GM12878 (cell line): ENCODE data around the gene LTN1. TPM values are rescaled to one million over a fixed set of nuclear protein-coding genes. Genes with fewer than 3 reads are reported as not detected.

ENCODE experiments used
- ATAC-seq: fragments of 200-7000 bp; cut with Tn5 transposase; 3 replicates; pipeline ENCODE4 v1.9.1; 2020; ENCODE audit warnings: mild to moderate bottlenecking, moderate library complexity
- BruUV-seq: library from RNA; stranded (reverse); fragments of 400-500 nt; replicated peaks from 2 replicates; lab custom pipeline; 2021; lab: Mats Ljungman, UMichigan
- CTCF ChIA-PET: fragments of 300-600 bp; sonication (Branson Sonifier 250); formaldehyde crosslinking; extraction: SDS; loops from one replicate; lab custom pipeline; 2021; ENCODE audit warnings: inconsistent platforms; lab: Yijun Ruan, JAX
- POLR2A ChIA-PET: fragments of 350-600 bp; formaldehyde crosslinking; extraction: SDS; loops from one replicate; lab custom pipeline; 2021; ENCODE audit warnings: inconsistent platforms; lab: Charles Lee
- RAD21 ChIA-PET: fragments of 300-600 bp; sonication (Branson Sonifier 250); formaldehyde crosslinking; loops from one replicate; lab custom pipeline; 2023; ENCODE audit warnings: antibody characterized with exemption; ENCODE audit not compliant: unreplicated experiment; lab: Charles Lee
- SMC1A ChIA-PET: fragments of 300-600 bp; sonication (Branson Sonifier 250); formaldehyde crosslinking; loops from one replicate; lab custom pipeline; 2023; ENCODE audit not compliant: unreplicated experiment, uncharacterized antibody; lab: Charles Lee
- DNase-seq: peaks from one replicate; pipeline ENCODE4 v3.0.0-alpha.2; 2011; ENCODE audit warnings: low read depth, low spot score
- FAIRE-seq: peaks from 3 replicates; lab custom pipeline; 2011; peaks lifted over from hg19 to GRCh38; lab: Jason Lieb, UNC
- H2AFZ ChIP-seq: 2 replicates; pipeline ENCODE4 v1.6.0; 2011; ENCODE audit warnings: low read depth, low read length, control low read depth; ENCODE audit not compliant: control insufficient read depth
- H3K27ac ChIP-seq: 2 replicates; pipeline ENCODE4 v1.5.1; 2011; ENCODE audit warnings: control low read depth; ENCODE audit not compliant: control insufficient read depth, insufficient read depth
- H3K27me3 ChIP-seq, 2 experiments: replicated peaks in 1 of 2; 2 replicates each; pipeline versions ENCODE4 v1.6.0 to v1.6.1; 2011; ENCODE audit warnings: low read length in 1 of 2; ENCODE audit not compliant: control insufficient read depth in 2 of 2, insufficient read depth in 2 of 2
- H3K36me3 ChIP-seq, 2 experiments: 2 replicates each; pipeline ENCODE4 v1.5.1; 2011; ENCODE audit warnings: low read length in 1 of 2; ENCODE audit not compliant: control insufficient read depth in 2 of 2, insufficient read depth in 2 of 2
- H3K4me1 ChIP-seq: 2 replicates; pipeline ENCODE4 v1.6.1; 2011; ENCODE audit warnings: mild to moderate bottlenecking, low read length, moderate library complexity, mixed read lengths; ENCODE audit not compliant: control insufficient read depth, insufficient read depth
- H3K4me2 ChIP-seq: 2 replicates; pipeline ENCODE4 v1.6.0; 2011; ENCODE audit warnings: control low read depth; ENCODE audit not compliant: control insufficient read depth, insufficient read depth
- H3K4me3 ChIP-seq: fragments of 200-600 bp; sonication (generic); 2 replicates; pipeline ENCODE4 v1.5.1; 2016
- H3K79me2 ChIP-seq: 2 replicates; pipeline ENCODE4 v1.6.0; 2011; ENCODE audit warnings: low read length; ENCODE audit not compliant: control insufficient read depth, insufficient read depth
- H3K9ac ChIP-seq: 2 replicates; pipeline ENCODE4 v1.8.0; 2011; ENCODE audit warnings: low read length, control low read depth, mixed read lengths; ENCODE audit not compliant: control insufficient read depth, insufficient read depth
- H3K9me3 ChIP-seq: replicated peaks from 3 replicates; pipeline ENCODE4 v1.5.1; 2011; ENCODE audit warnings: mild to moderate bottlenecking, low read length; ENCODE audit not compliant: control insufficient read depth, insufficient read depth
- H4K20me1 ChIP-seq: 2 replicates; pipeline ENCODE4 v1.6.0; 2011; ENCODE audit not compliant: control insufficient read depth, insufficient read depth
- CHD4 ChIP-seq: fragments of 200-600 bp; sonication (generic); IDR thresholded peaks from 2 replicates; pipeline ENCODE4 v1.6.1; 2016; ENCODE audit warnings: mild to moderate bottlenecking
- GATAD2B ChIP-seq: fragments of 450-650 bp; conservative IDR thresholded peaks from 2 replicates; pipeline ENCODE4 v1.6.1; 2017; ENCODE audit warnings: low read depth, mild to moderate bottlenecking, moderate library complexity
- HCFC1 ChIP-seq: fragments of 150-350 bp; IDR thresholded peaks from 2 replicates; pipeline ENCODE4 v1.6.1; 2014; ENCODE audit warnings: low read length
- IKZF2 ChIP-seq, 2 experiments: fragments of 450-650 bp; IDR thresholded peaks; 2 replicates each; pipeline ENCODE4 v1.6.1; 2017; ENCODE audit warnings: mild to moderate bottlenecking in 2 of 2, moderate library complexity in 2 of 2
- PAX8 ChIP-seq: fragments of 450-650 bp; IDR thresholded peaks from 2 replicates; pipeline ENCODE4 v1.6.1; 2017; ENCODE audit warnings: mild to moderate bottlenecking, moderate library complexity
- POU2F2 ChIP-seq: IDR thresholded peaks from 3 replicates; pipeline ENCODE4 v1.6.1; 2011; ENCODE audit warnings: low read depth, mild to moderate bottlenecking, low read length, borderline replicate concordance
- RBBP5 ChIP-seq: fragments of 200-600 bp; sonication (generic); conservative IDR thresholded peaks from 2 replicates; pipeline ENCODE4 v1.6.1; 2016
- STAT1 ChIP-seq: fragments of 450-650 bp; conservative IDR thresholded peaks from 2 replicates; pipeline ENCODE4 v1.6.1; 2014; ENCODE audit warnings: antibody characterized with exemption, mild to moderate bottlenecking
- ZSCAN29 ChIP-seq: fragments of 450-650 bp; IDR thresholded peaks from 2 replicates; pipeline ENCODE4 v1.6.1; 2017; ENCODE audit warnings: mild to moderate bottlenecking, moderate library complexity
- WGBS: methylation state at CpG from one replicate; pipeline ENCODE4 v1.1.6; 2016; ENCODE audit warnings: low lambda C conversion rate; ENCODE audit not compliant: insufficient replicate concordance, insufficient coverage; ENCODE audit errors: missing lambda C conversion rate; 5-methylcytosine and 5-hydroxymethylcytosine counted together
- in situ Hi-C: fragments of 300-500 bp; cut with MboI; formaldehyde crosslinking; loops from 9 replicates; pipeline ENCODE4 v1.14.3; 2018; ENCODE audit warnings: mixed read lengths
- intact Hi-C: fragments of 100-400 bp; cut with micrococcal nuclease; formaldehyde crosslinking; loops from one replicate; pipeline ENCODE4 v1.14.2; 2022; ENCODE audit not compliant: unreplicated experiment
- polyA plus RNA-seq, 11 experiments: library from polyadenylated mRNA; depleted of rRNA in 4 of 11; unstranded in 6 of 11; stranded (reverse) in 5 of 11; fragments of >200 nt; fragmentation: Nextera tagmentation in 4 of 11; fragmentation: Illumina TruSeq in 1 of 11; extraction: Ambion mirVana in 4 of 11; extraction: Trizol in 1 of 11; gene quantifications; 1 replicate in 1 of 11; 2 replicates in 10 of 11; pipeline versions ENCODE4 v1.2.1 to v1.2.3, GENCODE V29; 2011 to 2016; ENCODE audit warnings: inconsistent platforms in 2 of 11, missing spikeins in 2 of 11, low read depth in 1 of 11
- total RNA-seq, 4 experiments: library from RNA; depleted of rRNA in 3 of 4; stranded (reverse); fragments of >200 nt in 3 of 4; fragmentation: Illumina TruSeq in 1 of 4; extraction: Trizol in 1 of 4; gene quantifications; 2 replicates each; pipeline versions ENCODE4 v1.2.1 to v1.2.3, GENCODE V29; 2013 to 2021
- TF ChIP-seq, protein P1 (sequence below): fragments of 150-350 bp; IDR thresholded peaks from 2 replicates; pipeline ENCODE4 v1.6.1; 2014; ENCODE audit warnings: mild to moderate bottlenecking, low read depth, low read length
- TF ChIP-seq, protein P2 (sequence below): fragments of 450-650 bp; IDR thresholded peaks from 2 replicates; pipeline ENCODE4 v1.6.1; 2017; ENCODE audit warnings: antibody characterized with exemption, mild to moderate bottlenecking, moderate library complexity
- TF ChIP-seq, protein P3 (sequence below): IDR thresholded peaks from 2 replicates; pipeline ENCODE4 v1.6.1; 2012; ENCODE audit warnings: mild to moderate bottlenecking, low read depth, low read length
- TF ChIP-seq, protein P4 (sequence below): fragments of 150-350 bp; IDR thresholded peaks from 2 replicates; pipeline ENCODE4 v1.6.1; 2016; ENCODE audit warnings: low read depth, low read length

Gene LTN1
- total and polyA plus RNA-seq, 10 of the 15 experiments (the other 5 are each of a cell fraction or from before 2014, with no cell fraction given) = 3.5 to 17.3 (median 12.3) TPM

DNA sequence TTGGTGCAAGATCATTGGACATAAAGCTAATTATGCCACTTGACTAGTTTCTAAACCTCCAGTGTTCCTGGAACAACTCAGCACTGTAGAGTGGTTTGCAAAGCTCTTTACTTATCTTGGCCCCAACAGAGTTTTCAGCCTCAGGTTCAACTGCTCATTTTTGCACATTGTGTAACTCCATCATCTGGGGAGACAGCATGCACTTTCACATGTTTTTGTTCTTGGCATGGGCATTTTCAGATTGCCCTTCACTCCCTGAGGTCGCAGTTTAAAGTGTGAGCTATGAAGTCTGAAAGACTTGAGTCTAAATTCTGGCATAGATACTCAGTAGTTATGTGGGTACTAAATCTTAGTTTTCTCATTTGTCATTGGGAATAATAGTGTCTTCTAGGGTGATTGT is 36.8 kb upstream of the LTN1 start:
- no peak for FAIRE-seq
- no peak overlapping the region for H3K4me3 ChIP-seq
- ChIA-PET RAD21 (no interaction called here), POLR2A (interaction anchor here (0.6 to 0.7 kb wide), 2 partner anchors 8 to 90 kb away, joined by 3 read pairs; no protein-coding TSS in a partner anchor), SMC1A (interaction anchor here (0.7 to 2.3 kb wide), 5 partner anchors 10 to 53 kb away, joined by 3 to 5 read pairs (median 3); no protein-coding TSS in a partner anchor), CTCF (interaction anchor here (0.7 to 1.3 kb wide), 3 partner anchors 12 to 41 kb away, joined by 3 read pairs; no protein-coding TSS in a partner anchor)
- H3K27me3 ChIP-seq = no peaks in the 10 kb centered on the region
- H3K79me2 ChIP-seq = peaks cover 41% of the 10 kb centered on the region
- H2AFZ ChIP-seq = no peak overlapping the region
- intact Hi-C loops (no loop called here), in situ Hi-C loops (no loop called here)
- peaks cover 5 to 32% of the 10 kb centered on the region in 2 experiments for H3K36me3 ChIP-seq
- 0% methylated on average over 1 of the region's 1 CpG for WGBS
- H3K4me2 ChIP-seq = no peak overlapping the region
- H3K27ac ChIP-seq = no peak overlapping the region
- H3K4me1 ChIP-seq = no peaks in the 10 kb centered on the region
- BruUV-seq = no TSS peak
- H4K20me1 ChIP-seq = no peaks in the 10 kb centered on the region
- no peak for DNase-seq
- TF ChIP-seq PAX8 (no peak), GATAD2B (no peak), POU2F2 (no peak), RBBP5 (no peak), HCFC1 (no peak), STAT1 (no peak), ZSCAN29 (no peak), CHD4 (no peak), IKZF2 (IDR thresholded peaks at IDR 0.05) (no peak)
- TF ChIP-seq, protein P1, sequence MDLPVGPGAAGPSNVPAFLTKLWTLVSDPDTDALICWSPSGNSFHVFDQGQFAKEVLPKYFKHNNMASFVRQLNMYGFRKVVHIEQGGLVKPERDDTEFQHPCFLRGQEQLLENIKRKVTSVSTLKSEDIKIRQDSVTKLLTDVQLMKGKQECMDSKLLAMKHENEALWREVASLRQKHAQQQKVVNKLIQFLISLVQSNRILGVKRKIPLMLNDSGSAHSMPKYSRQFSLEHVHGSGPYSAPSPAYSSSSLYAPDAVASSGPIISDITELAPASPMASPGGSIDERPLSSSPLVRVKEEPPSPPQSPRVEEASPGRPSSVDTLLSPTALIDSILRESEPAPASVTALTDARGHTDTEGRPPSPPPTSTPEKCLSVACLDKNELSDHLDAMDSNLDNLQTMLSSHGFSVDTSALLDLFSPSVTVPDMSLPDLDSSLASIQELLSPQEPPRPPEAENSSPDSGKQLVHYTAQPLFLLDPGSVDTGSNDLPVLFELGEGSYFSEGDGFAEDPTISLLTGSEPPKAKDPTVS = no peak
- TF ChIP-seq, protein P2, sequence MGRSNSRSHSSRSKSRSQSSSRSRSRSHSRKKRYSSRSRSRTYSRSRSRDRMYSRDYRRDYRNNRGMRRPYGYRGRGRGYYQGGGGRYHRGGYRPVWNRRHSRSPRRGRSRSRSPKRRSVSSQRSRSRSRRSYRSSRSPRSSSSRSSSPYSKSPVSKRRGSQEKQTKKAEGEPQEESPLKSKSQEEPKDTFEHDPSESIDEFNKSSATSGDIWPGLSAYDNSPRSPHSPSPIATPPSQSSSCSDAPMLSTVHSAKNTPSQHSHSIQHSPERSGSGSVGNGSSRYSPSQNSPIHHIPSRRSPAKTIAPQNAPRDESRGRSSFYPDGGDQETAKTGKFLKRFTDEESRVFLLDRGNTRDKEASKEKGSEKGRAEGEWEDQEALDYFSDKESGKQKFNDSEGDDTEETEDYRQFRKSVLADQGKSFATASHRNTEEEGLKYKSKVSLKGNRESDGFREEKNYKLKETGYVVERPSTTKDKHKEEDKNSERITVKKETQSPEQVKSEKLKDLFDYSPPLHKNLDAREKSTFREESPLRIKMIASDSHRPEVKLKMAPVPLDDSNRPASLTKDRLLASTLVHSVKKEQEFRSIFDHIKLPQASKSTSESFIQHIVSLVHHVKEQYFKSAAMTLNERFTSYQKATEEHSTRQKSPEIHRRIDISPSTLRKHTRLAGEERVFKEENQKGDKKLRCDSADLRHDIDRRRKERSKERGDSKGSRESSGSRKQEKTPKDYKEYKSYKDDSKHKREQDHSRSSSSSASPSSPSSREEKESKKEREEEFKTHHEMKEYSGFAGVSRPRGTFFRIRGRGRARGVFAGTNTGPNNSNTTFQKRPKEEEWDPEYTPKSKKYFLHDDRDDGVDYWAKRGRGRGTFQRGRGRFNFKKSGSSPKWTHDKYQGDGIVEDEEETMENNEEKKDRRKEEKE = no peak
- TF ChIP-seq, protein P3, sequence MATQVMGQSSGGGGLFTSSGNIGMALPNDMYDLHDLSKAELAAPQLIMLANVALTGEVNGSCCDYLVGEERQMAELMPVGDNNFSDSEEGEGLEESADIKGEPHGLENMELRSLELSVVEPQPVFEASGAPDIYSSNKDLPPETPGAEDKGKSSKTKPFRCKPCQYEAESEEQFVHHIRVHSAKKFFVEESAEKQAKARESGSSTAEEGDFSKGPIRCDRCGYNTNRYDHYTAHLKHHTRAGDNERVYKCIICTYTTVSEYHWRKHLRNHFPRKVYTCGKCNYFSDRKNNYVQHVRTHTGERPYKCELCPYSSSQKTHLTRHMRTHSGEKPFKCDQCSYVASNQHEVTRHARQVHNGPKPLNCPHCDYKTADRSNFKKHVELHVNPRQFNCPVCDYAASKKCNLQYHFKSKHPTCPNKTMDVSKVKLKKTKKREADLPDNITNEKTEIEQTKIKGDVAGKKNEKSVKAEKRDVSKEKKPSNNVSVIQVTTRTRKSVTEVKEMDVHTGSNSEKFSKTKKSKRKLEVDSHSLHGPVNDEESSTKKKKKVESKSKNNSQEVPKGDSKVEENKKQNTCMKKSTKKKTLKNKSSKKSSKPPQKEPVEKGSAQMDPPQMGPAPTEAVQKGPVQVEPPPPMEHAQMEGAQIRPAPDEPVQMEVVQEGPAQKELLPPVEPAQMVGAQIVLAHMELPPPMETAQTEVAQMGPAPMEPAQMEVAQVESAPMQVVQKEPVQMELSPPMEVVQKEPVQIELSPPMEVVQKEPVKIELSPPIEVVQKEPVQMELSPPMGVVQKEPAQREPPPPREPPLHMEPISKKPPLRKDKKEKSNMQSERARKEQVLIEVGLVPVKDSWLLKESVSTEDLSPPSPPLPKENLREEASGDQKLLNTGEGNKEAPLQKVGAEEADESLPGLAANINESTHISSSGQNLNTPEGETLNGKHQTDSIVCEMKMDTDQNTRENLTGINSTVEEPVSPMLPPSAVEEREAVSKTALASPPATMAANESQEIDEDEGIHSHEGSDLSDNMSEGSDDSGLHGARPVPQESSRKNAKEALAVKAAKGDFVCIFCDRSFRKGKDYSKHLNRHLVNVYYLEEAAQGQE = no peak
- TF ChIP-seq, protein P4, sequence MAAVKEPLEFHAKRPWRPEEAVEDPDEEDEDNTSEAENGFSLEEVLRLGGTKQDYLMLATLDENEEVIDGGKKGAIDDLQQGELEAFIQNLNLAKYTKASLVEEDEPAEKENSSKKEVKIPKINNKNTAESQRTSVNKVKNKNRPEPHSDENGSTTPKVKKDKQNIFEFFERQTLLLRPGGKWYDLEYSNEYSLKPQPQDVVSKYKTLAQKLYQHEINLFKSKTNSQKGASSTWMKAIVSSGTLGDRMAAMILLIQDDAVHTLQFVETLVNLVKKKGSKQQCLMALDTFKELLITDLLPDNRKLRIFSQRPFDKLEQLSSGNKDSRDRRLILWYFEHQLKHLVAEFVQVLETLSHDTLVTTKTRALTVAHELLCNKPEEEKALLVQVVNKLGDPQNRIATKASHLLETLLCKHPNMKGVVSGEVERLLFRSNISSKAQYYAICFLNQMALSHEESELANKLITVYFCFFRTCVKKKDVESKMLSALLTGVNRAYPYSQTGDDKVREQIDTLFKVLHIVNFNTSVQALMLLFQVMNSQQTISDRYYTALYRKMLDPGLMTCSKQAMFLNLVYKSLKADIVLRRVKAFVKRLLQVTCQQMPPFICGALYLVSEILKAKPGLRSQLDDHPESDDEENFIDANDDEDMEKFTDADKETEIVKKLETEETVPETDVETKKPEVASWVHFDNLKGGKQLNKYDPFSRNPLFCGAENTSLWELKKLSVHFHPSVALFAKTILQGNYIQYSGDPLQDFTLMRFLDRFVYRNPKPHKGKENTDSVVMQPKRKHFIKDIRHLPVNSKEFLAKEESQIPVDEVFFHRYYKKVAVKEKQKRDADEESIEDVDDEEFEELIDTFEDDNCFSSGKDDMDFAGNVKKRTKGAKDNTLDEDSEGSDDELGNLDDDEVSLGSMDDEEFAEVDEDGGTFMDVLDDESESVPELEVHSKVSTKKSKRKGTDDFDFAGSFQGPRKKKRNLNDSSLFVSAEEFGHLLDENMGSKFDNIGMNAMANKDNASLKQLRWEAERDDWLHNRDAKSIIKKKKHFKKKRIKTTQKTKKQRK = no peak
- H3K9me3 ChIP-seq = no peaks in the 10 kb centered on the region; the same call in 2 of the 3 replicates
- no peak for ATAC-seq
- H3K9ac ChIP-seq = no peak overlapping the region
